Stimulated activated naive B cell treated with anti-CD40 and anti-IgM and Interleukin-4, amounts not matched to agents 10 μg/mL and 1 μg/mL and 100 μg/mL, for 72 hours (primary cell): ENCODE measurements around the gene SBK2.
"Not testable (repeated sequence)": the region's sequence is repeated elsewhere in the genome, so short reads cannot be mapped to it uniquely, and the experiment has no call there.

Experiments
- ATAC-seq, 2 donors: fragments of 150-1000 bp; cut with Tn5 transposase; replicated peaks; 2 replicates each; pipeline ENCODE4 v1.10.0; 2021; ENCODE audit warnings: moderate library complexity in 1 of 2
- DNase-seq: peaks from one replicate; pipeline ENCODE4 v3.0.0; 2021
- H3K27ac Mint-ChIP-seq: one replicate; pipeline ENCODE4 v1.8.0; 2022; ENCODE audit warnings: mild to moderate bottlenecking, mixed read lengths
- H3K27me3 Mint-ChIP-seq, 2 donors: one replicate each; pipeline ENCODE4 v1.8.0; 2022; ENCODE audit warnings: mixed read lengths in 2 of 2
- H3K36me3 Mint-ChIP-seq, 2 donors: one replicate each; pipeline ENCODE4 v1.8.0; 2022; ENCODE audit warnings: mixed read lengths in 2 of 2, mild to moderate bottlenecking in 1 of 2
- H3K4me1 Mint-ChIP-seq, 2 donors: one replicate each; pipeline ENCODE4 v1.8.0; 2022; ENCODE audit warnings: mixed read lengths in 2 of 2, mild to moderate bottlenecking in 1 of 2
- H3K4me3 Mint-ChIP-seq, 2 donors: one replicate each; pipeline ENCODE4 v1.8.0; 2022; ENCODE audit warnings: mild to moderate bottlenecking in 2 of 2, mixed read lengths in 2 of 2, moderate library complexity in 1 of 2
- H3K9me3 Mint-ChIP-seq, 2 donors: one replicate each; pipeline ENCODE4 v1.8.0; 2022; ENCODE audit warnings: mixed read lengths in 2 of 2, mild to moderate bottlenecking in 1 of 2

Gene SBK2

DNA sequence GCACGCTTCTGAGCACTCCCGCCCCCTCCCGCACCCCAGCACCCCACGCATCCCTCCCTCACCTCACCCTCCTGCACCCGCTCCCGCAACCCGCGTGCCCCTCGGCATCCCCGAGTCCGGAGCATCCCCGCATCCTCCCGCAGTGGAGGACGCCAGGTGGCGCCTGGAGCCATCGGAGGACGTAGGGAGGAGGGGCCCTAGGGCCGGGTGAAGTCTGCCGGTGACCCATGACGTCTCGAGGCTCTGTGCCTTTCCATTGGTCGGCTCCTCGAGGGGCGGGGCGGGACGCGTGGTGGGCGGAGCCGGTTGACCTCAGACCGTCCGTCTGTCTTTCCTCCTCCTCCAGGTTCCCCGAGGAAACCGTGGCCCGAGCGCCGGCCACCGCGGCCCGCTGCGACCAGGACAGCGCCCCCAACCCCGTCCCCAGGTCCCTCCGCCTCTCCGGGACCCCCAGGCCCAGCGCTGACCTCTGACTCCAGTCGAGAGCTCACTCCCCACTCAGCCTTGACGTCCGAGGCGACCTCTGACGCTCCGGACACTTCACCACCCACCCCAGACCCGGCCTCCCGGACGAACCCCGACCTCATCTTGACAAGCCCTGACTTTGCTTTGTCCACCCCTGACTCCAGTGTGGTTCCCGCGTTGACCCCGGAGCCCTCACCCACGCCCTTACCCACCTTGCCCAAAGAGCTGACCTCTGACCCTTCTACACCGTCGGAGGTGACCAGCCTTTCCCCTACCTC, 19.9 kb downstream of the SBK2 start:
- Mint-ChIP-seq H3K4me3 (peak overlapping the region; percentile 88), H3K36me3 (no peaks in the 10 kb centered on the region), H3K9me3 (no peaks in the 10 kb centered on the region), H3K27me3 (peaks cover 8 to 16% of the 10 kb centered on the region in 2 donors), H3K4me1 (peaks cover 3 to 9% of the 10 kb centered on the region in 2 donors), H3K27ac (peak overlapping the region; percentile 98)
- ATAC-seq (peak; percentile 100), DNase-seq (peak; percentile 90)

DNA sequence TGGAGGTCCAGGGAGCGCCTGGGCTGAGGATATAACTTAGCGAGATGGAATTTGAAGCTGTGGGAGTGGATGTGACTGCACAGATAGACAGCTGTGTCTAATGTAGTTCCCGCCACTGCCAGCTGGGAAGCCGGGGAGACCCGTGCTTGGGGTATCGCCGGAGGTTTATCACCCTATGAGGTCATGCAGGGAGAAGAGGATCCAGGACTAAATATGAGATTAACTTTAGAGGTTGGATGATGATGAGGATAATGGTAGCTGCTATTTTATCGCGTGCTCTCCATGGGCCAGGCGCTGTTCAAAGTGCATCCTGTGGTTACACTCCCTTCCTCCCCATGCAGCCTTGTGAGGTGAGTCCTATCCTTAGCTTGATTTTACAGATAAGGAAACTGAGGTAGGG, 28.8 kb downstream of the SBK2 start:
- H3K4me3 Mint-ChIP-seq = no peak overlapping the region
- peaks cover 2 to 6% of the 10 kb centered on the region in 2 donors for H3K9me3 Mint-ChIP-seq
- peaks cover 14 to 25% of the 10 kb centered on the region in 2 donors for H3K27me3 Mint-ChIP-seq
- peaks cover 5 to 7% of the 10 kb centered on the region in 2 donors for H3K36me3 Mint-ChIP-seq
- H3K27ac Mint-ChIP-seq = no peak overlapping the region
- H3K4me1 Mint-ChIP-seq = peaks cover 9 to 12% of the 10 kb centered on the region in 2 donors
- no peak for ATAC-seq
- DNase-seq = no peak

DNA sequence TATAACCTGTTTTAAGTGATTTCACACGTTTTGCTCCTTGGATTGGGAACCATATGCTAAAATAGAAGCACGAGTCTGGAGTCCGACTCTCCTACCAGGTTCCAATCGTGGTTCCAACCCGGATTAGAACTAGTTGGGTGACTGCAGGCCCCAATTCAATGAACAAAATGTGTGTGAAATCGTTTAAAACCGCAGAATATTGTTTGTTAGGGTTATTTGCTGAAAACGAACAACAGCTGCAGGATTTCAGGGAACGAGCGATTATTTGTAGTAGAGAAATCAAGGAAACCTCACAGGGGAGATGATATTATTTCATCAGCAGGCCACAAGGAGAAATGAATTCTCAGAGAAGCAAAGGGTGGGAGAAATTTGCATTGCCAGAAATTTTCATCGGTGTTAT, 32.0 kb downstream of the SBK2 start:
- H3K27ac Mint-ChIP-seq = no peak overlapping the region
- H3K27me3 Mint-ChIP-seq = peaks cover 0 to 13% of the 10 kb centered on the region in 2 donors
- ATAC-seq (no peak), DNase-seq (no peak)
- H3K9me3 Mint-ChIP-seq = peaks cover 3 to 8% of the 10 kb centered on the region in 2 donors
- H3K36me3 Mint-ChIP-seq = peaks cover 9 to 14% of the 10 kb centered on the region in 2 donors
- no peak overlapping the region for H3K4me3 Mint-ChIP-seq
- H3K4me1 Mint-ChIP-seq = peaks cover 18 to 27% of the 10 kb centered on the region in 2 donors

DNA sequence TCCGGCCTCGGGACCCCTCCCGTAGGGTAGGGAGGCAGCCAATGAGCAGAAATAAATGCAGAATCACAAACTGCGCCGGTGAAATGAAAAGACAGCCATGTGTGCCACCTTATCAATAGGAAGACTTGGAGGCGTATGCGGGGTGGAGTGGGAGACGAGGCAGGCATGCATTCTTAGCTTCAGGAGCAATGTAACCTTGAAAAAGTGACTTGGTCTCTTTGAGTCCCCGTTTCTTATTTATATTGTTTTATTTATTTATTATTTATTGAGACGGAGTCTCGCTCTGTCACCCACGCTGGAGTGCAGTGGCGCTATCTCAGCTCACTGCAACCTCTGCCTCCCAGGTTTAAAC, 32.7 kb downstream of the SBK2 start:
- Mint-ChIP-seq H3K9me3 (peaks cover 3 to 8% of the 10 kb centered on the region in 2 donors), H3K4me3 (peak overlapping the region; percentile 85 to 86), H3K4me1 (peaks cover 21 to 34% of the 10 kb centered on the region in 2 donors), H3K27me3 (peaks cover 0 to 12% of the 10 kb centered on the region in 2 donors), H3K27ac (peak overlapping the region; percentile 97), H3K36me3 (peaks cover 9 to 16% of the 10 kb centered on the region in 2 donors)
- no peak for DNase-seq
- no peak for ATAC-seq

DNA sequence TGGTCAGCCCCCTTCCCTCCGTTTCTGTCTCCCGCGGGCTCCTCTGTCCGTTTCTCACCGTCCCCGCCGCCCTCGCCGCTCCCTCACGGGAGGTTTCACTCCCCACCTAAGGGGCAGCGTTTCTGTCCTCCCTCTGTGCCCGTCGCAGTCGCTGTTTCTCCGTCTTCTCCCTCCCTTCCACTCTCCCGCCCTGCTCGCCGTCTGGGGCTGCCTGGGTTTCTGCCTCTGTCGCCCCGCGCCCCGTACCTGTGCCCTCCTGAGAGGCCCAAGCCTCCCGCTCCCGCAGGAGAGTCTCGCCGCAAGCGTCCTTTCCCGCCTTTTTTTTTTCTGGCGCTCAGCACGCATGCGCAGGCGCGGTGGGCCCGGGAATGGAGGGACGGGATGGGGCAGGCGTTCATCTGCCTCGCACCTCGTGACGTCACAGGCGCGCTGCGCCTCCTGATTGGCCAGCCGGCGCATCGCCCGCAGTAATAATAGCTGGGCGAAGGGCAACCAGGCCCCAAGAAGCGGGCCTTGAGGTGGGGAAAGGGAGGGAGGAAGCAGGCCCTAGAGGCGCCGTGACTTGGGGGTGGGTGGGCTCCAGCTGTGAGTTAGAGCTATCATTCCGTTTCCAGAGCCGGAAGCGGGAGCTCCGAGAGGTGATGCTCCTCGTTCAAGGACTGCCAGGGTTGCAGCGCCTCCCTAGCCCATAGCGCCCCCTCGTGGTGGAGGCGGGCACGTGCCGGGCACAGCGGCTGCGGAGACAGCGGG, 33.3 kb downstream of the SBK2 start:
- H3K36me3 Mint-ChIP-seq = peaks cover 9 to 20% of the 10 kb centered on the region in 2 donors
- peak; percentile 95 for DNase-seq
- ATAC-seq = peak; percentile 97 to 98
- H3K27ac Mint-ChIP-seq = peak overlapping the region; percentile 97
- peak overlapping the region; percentile 85 to 86 for H3K4me3 Mint-ChIP-seq
- peaks cover 3 to 8% of the 10 kb centered on the region in 2 donors for H3K9me3 Mint-ChIP-seq
- peaks cover 22 to 37% of the 10 kb centered on the region in 2 donors for H3K4me1 Mint-ChIP-seq
- H3K27me3 Mint-ChIP-seq = peaks cover 0 to 8% of the 10 kb centered on the region in 2 donors

GRCh38 chr19:55503157-55503501, 33.8 kb downstream of the SBK2 start:
- Mint-ChIP-seq H3K9me3 (peaks cover 3 to 8% of the 10 kb centered on the region in 2 donors), H3K27ac (peak overlapping the region; percentile 97), H3K4me3 (peak overlapping the region; percentile 85 to 86), H3K36me3 (peaks cover 9 to 20% of the 10 kb centered on the region in 2 donors), H3K27me3 (peaks cover 0 to 6% of the 10 kb centered on the region in 2 donors), H3K4me1 (peaks cover 22 to 37% of the 10 kb centered on the region in 2 donors)
- DNase-seq (no peak), ATAC-seq (no peak)

- DNase-seq (no peak), ATAC-seq (no peak)
- no peak overlapping the region for H3K4me3 Mint-ChIP-seq
- peaks cover 22 to 37% of the 10 kb centered on the region in 2 donors for H3K4me1 Mint-ChIP-seq
- H3K27ac Mint-ChIP-seq = peak overlapping the region; percentile 66
- H3K27me3 Mint-ChIP-seq = no peaks in the 10 kb centered on the region
- peaks cover 9 to 20% of the 10 kb centered on the region in 2 donors for H3K36me3 Mint-ChIP-seq
- peaks cover 3 to 8% of the 10 kb centered on the region in 2 donors for H3K9me3 Mint-ChIP-seq
Measured at GRCh38 chr19:55502197-55502952, 34.6 kb downstream of the SBK2 start.

DNA sequence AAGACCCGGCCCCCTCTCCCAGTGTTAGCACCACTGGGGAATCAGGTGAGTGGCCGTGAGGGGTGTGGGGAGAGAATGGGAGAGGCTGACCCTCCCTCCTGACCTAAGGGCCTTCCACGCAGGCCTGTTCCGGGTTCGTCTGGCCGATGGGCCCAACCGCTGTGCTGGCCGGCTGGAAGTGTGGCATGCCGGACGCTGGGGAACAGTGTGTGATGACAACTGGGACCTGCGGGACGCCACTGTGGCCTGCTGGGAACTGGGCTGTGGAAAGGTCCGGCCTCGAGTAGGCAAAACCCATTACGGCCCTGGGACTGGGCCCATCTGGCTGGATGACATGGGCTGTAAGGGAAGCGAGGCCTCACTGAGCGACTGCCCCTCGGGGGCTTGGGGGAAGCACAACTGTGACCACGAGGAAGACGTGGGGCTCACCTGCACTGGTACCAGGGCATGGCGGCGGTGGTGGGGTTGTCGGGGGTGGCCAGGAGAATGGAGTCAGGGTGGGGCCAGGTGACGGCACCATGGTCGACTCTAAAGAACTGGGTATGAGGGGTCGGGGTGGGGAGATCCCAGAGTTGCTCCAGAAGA, 36.5 kb downstream of the SBK2 start:
- ATAC-seq (no peak), DNase-seq (no peak)
- Mint-ChIP-seq H3K36me3 (peaks cover 12 to 22% of the 10 kb centered on the region in 2 donors), H3K4me3 (no peak overlapping the region), H3K27ac (no peak overlapping the region), H3K27me3 (no peaks in the 10 kb centered on the region), H3K9me3 (peaks cover 3 to 8% of the 10 kb centered on the region in 2 donors), H3K4me1 (peaks cover 22 to 37% of the 10 kb centered on the region in 2 donors)

GRCh38 chr19:55498246-55498840, 38.6 kb downstream of the SBK2 start:
- peaks cover 20 to 36% of the 10 kb centered on the region in 2 donors for H3K4me1 Mint-ChIP-seq
- peaks cover 9 to 11% of the 10 kb centered on the region in 2 donors for H3K27me3 Mint-ChIP-seq
- DNase-seq = no peak
- no peak overlapping the region for H3K4me3 Mint-ChIP-seq
- no peak overlapping the region for H3K27ac Mint-ChIP-seq
- H3K36me3 Mint-ChIP-seq = peaks cover 9 to 18% of the 10 kb centered on the region in 2 donors
- no peak for ATAC-seq
- peaks cover 3 to 4% of the 10 kb centered on the region in 2 donors for H3K9me3 Mint-ChIP-seq

- no peak overlapping the region for H3K27ac Mint-ChIP-seq
- H3K9me3 Mint-ChIP-seq = no peaks in the 10 kb centered on the region
- H3K4me3 Mint-ChIP-seq = no peak overlapping the region
- ATAC-seq = no peak
- H3K27me3 Mint-ChIP-seq = peaks cover 14 to 16% of the 10 kb centered on the region in 2 donors
- no peak for DNase-seq
- H3K36me3 Mint-ChIP-seq = peaks cover 7 to 14% of the 10 kb centered on the region in 2 donors
- H3K4me1 Mint-ChIP-seq = peaks cover 19 to 31% of the 10 kb centered on the region in 2 donors
Measured at GRCh38 chr19:55497763-55498162, 39.2 kb downstream of the SBK2 start.

- not testable (repeated sequence) for ATAC-seq, H3K4me3 Mint-ChIP-seq, DNase-seq, H3K36me3 Mint-ChIP-seq, H3K9me3 Mint-ChIP-seq, H3K27ac Mint-ChIP-seq
- H3K4me1 Mint-ChIP-seq = peaks cover 15 to 24% of the 10 kb centered on the region in 2 donors
- H3K27me3 Mint-ChIP-seq = peaks cover 22 to 24% of the 10 kb centered on the region in 2 donors
Measured at GRCh38 chr19:55496820-55497219, 40.1 kb downstream of the SBK2 start.

DNA sequence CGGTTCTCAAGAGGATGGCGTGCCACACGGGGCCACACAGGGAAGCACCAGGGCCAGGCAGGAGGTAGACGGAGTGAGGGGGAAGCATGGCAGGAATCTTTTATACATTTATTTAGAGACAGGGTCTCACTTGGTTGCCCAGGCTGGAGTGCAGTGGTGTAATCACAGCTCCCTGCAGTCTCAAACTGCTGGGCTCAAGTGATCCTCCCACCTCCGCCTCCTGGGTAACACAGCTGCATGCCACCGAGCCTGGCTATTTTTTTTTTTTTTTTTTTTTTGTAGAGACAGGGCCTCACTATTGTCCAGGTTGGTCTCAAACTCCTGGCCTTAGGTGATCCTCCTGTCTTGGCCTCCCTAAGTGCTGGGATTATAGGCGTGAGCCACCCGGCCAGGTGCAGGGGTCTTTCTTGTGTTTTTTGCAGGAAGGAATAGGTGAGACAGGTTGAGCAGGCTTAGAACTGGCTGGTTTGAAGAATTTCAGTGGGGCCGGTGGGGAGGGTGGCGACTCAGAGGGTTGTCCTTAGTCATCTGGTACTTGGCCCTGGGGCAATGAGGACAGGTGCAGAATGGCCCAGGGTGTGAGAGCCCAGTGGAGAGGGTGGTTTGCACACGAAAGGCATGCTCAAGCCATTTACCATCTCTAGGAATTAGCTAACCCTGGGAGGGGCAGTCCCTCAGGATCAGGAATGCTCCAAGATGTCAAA, 41.1 kb downstream of the SBK2 start:
- H3K27me3 Mint-ChIP-seq = peaks cover 26 to 28% of the 10 kb centered on the region in 2 donors
- ATAC-seq = no peak
- no peak for DNase-seq
- no peaks in the 10 kb centered on the region for H3K9me3 Mint-ChIP-seq
- H3K36me3 Mint-ChIP-seq = peaks cover 2 to 9% of the 10 kb centered on the region in 2 donors
- H3K4me3 Mint-ChIP-seq = no peak overlapping the region
- peak overlapping the region; percentile 14 for H3K27ac Mint-ChIP-seq
- H3K4me1 Mint-ChIP-seq = peaks cover 14 to 24% of the 10 kb centered on the region in 2 donors

GRCh38 chr19:55494172-55494761, 42.7 kb downstream of the SBK2 start:
- no peaks in the 10 kb centered on the region for H3K9me3 Mint-ChIP-seq
- peak overlapping the region; percentile 72 for H3K27ac Mint-ChIP-seq
- H3K4me3 Mint-ChIP-seq = peak overlapping the region; percentile 68 to 69
- DNase-seq = no peak
- peaks cover 26 to 34% of the 10 kb centered on the region in 2 donors for H3K27me3 Mint-ChIP-seq
- peak; percentile 51 to 82 for ATAC-seq
- peaks cover 12% of the 10 kb centered on the region in 2 donors for H3K4me1 Mint-ChIP-seq
- peaks cover 2 to 8% of the 10 kb centered on the region in 2 donors for H3K36me3 Mint-ChIP-seq
